PFSK-1 (cell line): ENCODE measurements around the gene PAXX.

Experiments
- FOXP2 ChIP-seq: optimal IDR thresholded peaks from 2 replicates; pipeline ENCODE3; 2011; ENCODE audit warnings: borderline replicate concordance, control low read depth, inconsistent platforms; ENCODE audit not compliant: insufficient read depth; ENCODE audit errors: extremely low read length, extremely low read depth
- TAF1 ChIP-seq: IDR thresholded peaks from 2 replicates; pipeline ENCODE4 v1.6.1; 2012; ENCODE audit warnings: low read length, control low read depth, borderline replicate concordance; ENCODE audit not compliant: insufficient read depth

DNA sequence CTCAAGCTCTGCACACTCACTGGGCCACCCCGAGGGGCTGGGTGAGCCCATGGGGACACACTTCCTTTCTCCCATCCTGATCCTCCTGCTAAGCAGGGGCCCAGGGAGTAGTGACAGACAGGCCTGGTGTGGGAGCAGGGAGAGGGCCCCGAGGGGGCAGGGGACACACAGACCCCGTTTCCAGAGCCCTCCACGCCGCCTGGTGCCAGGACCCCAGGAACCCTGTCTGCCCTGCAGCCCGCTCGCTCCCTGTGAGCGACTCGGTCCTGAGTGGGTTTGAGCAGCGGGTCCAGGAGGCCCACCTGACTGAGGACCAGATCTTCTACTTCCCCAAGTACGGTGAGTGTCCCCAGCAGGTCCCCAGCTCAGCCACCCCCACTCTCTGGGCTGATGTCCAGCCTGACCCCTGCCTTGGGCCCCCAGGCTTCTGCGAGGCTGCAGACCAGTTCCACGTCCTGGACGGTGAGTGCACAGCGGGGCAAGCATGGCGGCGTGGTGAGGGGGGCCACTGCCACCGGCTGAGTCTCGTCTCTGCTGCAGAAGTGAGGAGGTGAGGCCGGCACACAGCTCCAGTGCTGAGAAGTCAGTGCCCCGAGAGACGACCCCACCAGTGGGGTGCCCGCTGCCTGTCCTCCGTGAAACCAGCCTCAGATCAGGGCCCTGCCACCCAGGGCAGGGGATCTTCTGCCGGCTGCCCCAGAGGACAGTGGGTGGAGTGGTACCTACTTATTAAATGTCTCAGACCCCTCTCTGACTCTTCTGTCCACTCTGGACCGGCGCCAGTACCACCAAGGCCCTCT, 45.8 kb upstream of the PAXX start:
- no peak for TF ChIP-seq TAF1
- TF ChIP-seq FOXP2: no peak
